ENCODE data around the gene EFNB3.

The EFNB3 gene

DNA sequence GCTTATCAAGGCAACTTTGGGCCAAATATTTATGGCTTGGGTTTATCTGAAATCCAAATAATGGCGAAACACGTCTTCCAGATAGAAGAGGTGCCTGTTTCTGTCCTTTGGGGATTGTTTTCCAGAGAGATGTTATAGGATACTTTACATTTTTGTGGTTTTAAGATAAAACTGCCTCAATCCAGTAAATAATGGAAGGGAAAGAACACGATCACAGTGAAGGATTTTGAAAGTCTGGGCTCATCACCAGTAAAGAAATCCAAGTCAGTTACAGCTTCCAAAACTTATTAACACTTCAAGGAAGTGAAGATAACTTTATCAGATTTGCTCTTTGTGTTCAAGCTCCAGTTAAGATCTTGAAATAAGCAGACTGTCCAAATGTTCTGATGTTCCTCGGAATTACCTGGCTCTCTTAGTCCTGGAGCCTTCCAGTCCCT lies 42.7 kb downstream of the EFNB3 start:
- Histone ChIP-seq H3K4ac (ENCODE audit: low read length) (no peak overlapping the region), H3K27me3 (ENCODE audit: control insufficient read depth in 3 of 3, insufficient read depth in 3 of 3, low read depth in 1 of 3, low read length in 3 of 3) (no peaks in the 10 kb centered on the region), H3K4me2 (ENCODE audit: insufficient read depth, low read length, poor library complexity, severe bottlenecking) (no peak overlapping the region), H3K14ac (ENCODE audit: low read length) (no peak overlapping the region), H3K27ac (replicated peaks; ENCODE audit: low read length) (no peak overlapping the region), H3K4me3 (ENCODE audit: low read length in 2 of 2) (no peak overlapping the region), H3K9me3 (replicated peaks in 1 of 2; ENCODE audit: control insufficient read depth in 2 of 2, insufficient read depth in 1 of 2, low read depth in 1 of 2, low read length in 2 of 2) (no peaks in the 10 kb centered on the region), H2BK15ac (ENCODE audit: low read length) (no peak overlapping the region), H2BK120ac (ENCODE audit: low read depth, low read length) (no peak overlapping the region), H3K79me1 (ENCODE audit: low read depth, low read length) (no peaks in the 10 kb centered on the region), H3K23ac (ENCODE audit: low read depth, low read length, poor library complexity) (no peak overlapping the region), H4K8ac (ENCODE audit: low read depth, low read length) (no peak overlapping the region), H2BK12ac (ENCODE audit: low read length) (no peak overlapping the region), H2BK5ac (ENCODE audit: low read length) (no peak overlapping the region), H3K36me3 (replicated peaks in 1 of 2; ENCODE audit: control insufficient read depth in 2 of 2, insufficient read depth in 2 of 2, low read length in 2 of 2) (no peaks in the 10 kb centered on the region), H3K18ac (ENCODE audit: low read length) (no peak overlapping the region), H3K4me1 (ENCODE audit: control insufficient read depth in 2 of 2, insufficient read depth in 1 of 2, low read depth in 1 of 2, low read length in 2 of 2) (no peaks in the 10 kb centered on the region), H3K9ac (ENCODE audit: low read depth, low read length, poor library complexity) (no peak overlapping the region), H2AFZ (ENCODE audit: low read length) (no peak overlapping the region), H2AK5ac (ENCODE audit: low read depth, low read length) (no peak overlapping the region), H4K91ac (ENCODE audit: low read depth, low read length, poor library complexity) (no peak overlapping the region)
- no peak for DNase-seq (ENCODE audit: low spot score)
- WGBS, 2 donors (ENCODE audit: extremely low coverage in 2 of 2, insufficient read length in 2 of 2, insufficient replicate concordance in 1 of 2) = no CpG with 5 or more reads among the region's 4 CpGs

DNA sequence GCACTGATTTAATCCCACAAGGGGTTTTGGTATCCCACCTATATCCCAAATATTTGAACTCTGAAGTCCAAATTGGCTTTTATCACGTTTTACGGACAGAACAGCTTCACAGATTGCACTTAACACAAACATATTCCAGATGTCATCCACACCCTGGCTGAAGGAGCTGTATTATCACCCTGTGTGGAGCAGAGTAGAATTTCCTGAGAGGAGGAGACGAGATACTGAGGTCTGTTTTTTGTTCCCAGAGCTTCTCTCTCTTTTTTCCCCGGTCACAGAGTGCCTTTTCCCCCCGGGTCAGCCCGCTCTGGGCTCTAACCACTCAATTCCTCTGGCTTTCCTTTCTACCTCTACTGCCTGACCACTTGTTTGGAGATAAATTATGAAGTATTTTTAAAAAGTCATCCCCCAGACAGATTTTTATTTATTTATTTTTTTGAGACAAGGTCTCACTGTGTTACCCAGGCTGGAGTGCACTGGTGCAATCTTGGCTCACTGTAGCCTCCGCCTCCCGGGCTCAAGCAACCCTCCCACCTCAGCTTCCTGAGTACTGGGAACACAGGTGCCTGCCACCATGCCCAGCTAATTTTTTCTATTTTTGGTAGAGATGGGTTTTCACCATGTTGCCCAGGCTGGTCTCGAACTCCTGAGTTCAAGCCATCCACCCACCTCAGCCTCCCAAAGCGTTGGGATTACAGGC lies 43.2 kb downstream of the EFNB3 start:
- Histone ChIP-seq H3K9ac (ENCODE audit: low read depth, low read length, poor library complexity) (no peak overlapping the region), H3K4me3 (ENCODE audit: low read length in 2 of 2) (no peak overlapping the region), H4K8ac (ENCODE audit: low read depth, low read length) (no peak overlapping the region), H3K14ac (ENCODE audit: low read length) (no peak overlapping the region), H4K91ac (ENCODE audit: low read depth, low read length, poor library complexity) (no peak overlapping the region), H3K36me3 (replicated peaks in 1 of 2; ENCODE audit: control insufficient read depth in 2 of 2, insufficient read depth in 2 of 2, low read length in 2 of 2) (no peaks in the 10 kb centered on the region), H2AFZ (ENCODE audit: low read length) (no peak overlapping the region), H3K27ac (replicated peaks; ENCODE audit: low read length) (no peak overlapping the region), H3K18ac (ENCODE audit: low read length) (no peak overlapping the region), H2BK5ac (ENCODE audit: low read length) (no peak overlapping the region), H2BK120ac (ENCODE audit: low read depth, low read length) (no peak overlapping the region), H3K23ac (ENCODE audit: low read depth, low read length, poor library complexity) (no peak overlapping the region), H3K79me1 (ENCODE audit: low read depth, low read length) (no peaks in the 10 kb centered on the region), H3K9me3 (replicated peaks in 1 of 2; ENCODE audit: control insufficient read depth in 2 of 2, insufficient read depth in 1 of 2, low read depth in 1 of 2, low read length in 2 of 2) (no peaks in the 10 kb centered on the region), H2AK5ac (ENCODE audit: low read depth, low read length) (no peak overlapping the region), H3K4me2 (ENCODE audit: insufficient read depth, low read length, poor library complexity, severe bottlenecking) (no peak overlapping the region), H3K27me3 (ENCODE audit: control insufficient read depth in 3 of 3, insufficient read depth in 3 of 3, low read depth in 1 of 3, low read length in 3 of 3) (no peaks in the 10 kb centered on the region), H3K4me1 (ENCODE audit: control insufficient read depth in 2 of 2, insufficient read depth in 1 of 2, low read depth in 1 of 2, low read length in 2 of 2) (no peaks in the 10 kb centered on the region), H2BK12ac (ENCODE audit: low read length) (no peak overlapping the region), H2BK15ac (ENCODE audit: low read length) (no peak overlapping the region), H3K4ac (ENCODE audit: low read length) (no peak overlapping the region)
- no CpG with 5 or more reads among the region's 10 CpGs for WGBS, 2 donors (ENCODE audit: extremely low coverage in 2 of 2, insufficient read length in 2 of 2, insufficient replicate concordance in 1 of 2)
- DNase-seq (ENCODE audit: low spot score) = no peak

DNA sequence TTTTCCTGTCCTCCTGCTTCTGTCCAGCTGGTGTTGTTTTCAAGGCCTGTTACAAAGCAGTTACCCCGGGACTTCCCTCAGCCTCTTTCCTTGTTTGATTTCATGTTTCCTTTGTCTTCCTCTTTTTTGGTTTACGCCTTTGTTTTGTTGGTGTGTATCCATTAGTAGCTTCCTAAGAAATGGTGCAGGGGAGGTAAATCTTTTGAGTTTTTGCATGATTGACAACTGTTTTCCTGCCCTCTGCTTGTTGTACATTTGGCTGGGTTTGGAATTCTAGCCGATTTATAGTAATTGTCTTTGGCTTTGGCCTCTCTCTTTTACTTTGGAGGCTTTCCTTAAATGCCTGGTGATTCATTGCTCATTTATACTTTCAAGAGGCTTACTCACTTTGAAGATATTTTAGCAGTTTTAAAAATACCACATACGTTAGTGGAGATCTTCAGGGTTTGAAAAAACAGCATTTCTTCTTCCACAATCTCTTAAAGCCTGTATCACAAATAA lies 45.4 kb downstream of the EFNB3 start:
- no peak overlapping the region for H2BK5ac ChIP-seq (ENCODE audit: low read length)
- H3K27me3 ChIP-seq (ENCODE audit: control insufficient read depth in 3 of 3, insufficient read depth in 3 of 3, low read depth in 1 of 3, low read length in 3 of 3) = peaks cover 0 to 4% (median 0%) of the 10 kb centered on the region in 3 experiments
- H2BK12ac ChIP-seq (ENCODE audit: low read length) = no peak overlapping the region
- no CpG with 5 or more reads among the region's 4 CpGs for WGBS, 2 donors (ENCODE audit: extremely low coverage in 2 of 2, insufficient read length in 2 of 2, insufficient replicate concordance in 1 of 2)
- H3K9ac ChIP-seq (ENCODE audit: low read depth, low read length, poor library complexity) = no peak overlapping the region
- no peak overlapping the region for H3K4me2 ChIP-seq (ENCODE audit: insufficient read depth, low read length, poor library complexity, severe bottlenecking)
- H3K36me3 ChIP-seq (replicated peaks in 1 of 2; ENCODE audit: control insufficient read depth in 2 of 2, insufficient read depth in 2 of 2, low read length in 2 of 2) = no peaks in the 10 kb centered on the region
- H3K27ac ChIP-seq (replicated peaks; ENCODE audit: low read length) = no peak overlapping the region
- H3K79me1 ChIP-seq (ENCODE audit: low read depth, low read length) = no peaks in the 10 kb centered on the region
- H2BK15ac ChIP-seq (ENCODE audit: low read length) = no peak overlapping the region
- no peak overlapping the region for H3K14ac ChIP-seq (ENCODE audit: low read length)
- H2AFZ ChIP-seq (ENCODE audit: low read length) = no peak overlapping the region
- H3K9me3 ChIP-seq (replicated peaks in 1 of 2; ENCODE audit: control insufficient read depth in 2 of 2, insufficient read depth in 1 of 2, low read depth in 1 of 2, low read length in 2 of 2) = no peaks in the 10 kb centered on the region
- H4K8ac ChIP-seq (ENCODE audit: low read depth, low read length) = no peak overlapping the region
- no peak overlapping the region for H2AK5ac ChIP-seq (ENCODE audit: low read depth, low read length)
- no peak overlapping the region for H3K18ac ChIP-seq (ENCODE audit: low read length)
- H2BK120ac ChIP-seq (ENCODE audit: low read depth, low read length) = no peak overlapping the region
- no peak overlapping the region for H4K91ac ChIP-seq (ENCODE audit: low read depth, low read length, poor library complexity)
- DNase-seq (ENCODE audit: low spot score) = no peak
- no peak overlapping the region for H3K23ac ChIP-seq (ENCODE audit: low read depth, low read length, poor library complexity)
- peaks cover 0 to 1% of the 10 kb centered on the region in 2 donors for H3K4me1 ChIP-seq (ENCODE audit: control insufficient read depth in 2 of 2, insufficient read depth in 1 of 2, low read depth in 1 of 2, low read length in 2 of 2)
- no peak overlapping the region for H3K4ac ChIP-seq (ENCODE audit: low read length)
- H3K4me3 ChIP-seq (ENCODE audit: low read length in 2 of 2) = no peak overlapping the region

DNA sequence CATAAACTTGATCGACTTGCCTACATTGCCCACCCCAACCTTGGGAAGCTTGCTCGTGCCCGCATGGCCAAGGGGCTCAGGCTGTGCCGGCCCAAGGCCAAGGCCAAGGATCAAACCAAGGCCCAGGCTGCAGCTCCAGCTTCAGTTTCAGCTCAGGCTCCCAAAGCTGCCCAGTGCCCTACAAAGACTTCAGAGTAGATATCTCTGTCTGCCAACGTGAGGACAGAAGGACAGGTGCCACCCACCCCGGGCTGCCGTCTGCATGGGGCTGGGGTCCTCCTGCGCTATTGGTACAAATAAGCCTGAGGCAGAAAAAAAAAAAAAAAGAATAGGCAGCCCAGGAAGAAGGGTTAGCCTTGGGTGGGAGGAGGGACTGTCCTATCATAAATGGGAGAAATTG lies 49.7 kb downstream of the EFNB3 start:
- Histone ChIP-seq H3K4me3 (ENCODE audit: low read length in 2 of 2) (no peak overlapping the region), H3K27ac (replicated peaks; ENCODE audit: low read length) (no peak overlapping the region), H2AFZ (ENCODE audit: low read length) (no peak overlapping the region), H3K4ac (ENCODE audit: low read length) (no peak overlapping the region), H3K27me3 (ENCODE audit: control insufficient read depth in 3 of 3, insufficient read depth in 3 of 3, low read depth in 1 of 3, low read length in 3 of 3) (peaks cover 0 to 4% (median 0%) of the 10 kb centered on the region in 3 experiments), H2AK5ac (ENCODE audit: low read depth, low read length) (no peak overlapping the region), H3K4me1 (ENCODE audit: control insufficient read depth in 2 of 2, insufficient read depth in 1 of 2, low read depth in 1 of 2, low read length in 2 of 2) (peaks cover 0 to 3% of the 10 kb centered on the region in 2 donors), H3K23ac (ENCODE audit: low read depth, low read length, poor library complexity) (no peak overlapping the region), H3K9ac (ENCODE audit: low read depth, low read length, poor library complexity) (no peak overlapping the region), H4K8ac (ENCODE audit: low read depth, low read length) (no peak overlapping the region), H3K14ac (ENCODE audit: low read length) (no peak overlapping the region), H3K4me2 (ENCODE audit: insufficient read depth, low read length, poor library complexity, severe bottlenecking) (no peak overlapping the region), H3K36me3 (replicated peaks in 1 of 2; ENCODE audit: control insufficient read depth in 2 of 2, insufficient read depth in 2 of 2, low read length in 2 of 2) (no peaks in the 10 kb centered on the region), H2BK120ac (ENCODE audit: low read depth, low read length) (no peak overlapping the region), H2BK5ac (ENCODE audit: low read length) (no peak overlapping the region), H2BK15ac (ENCODE audit: low read length) (no peak overlapping the region), H3K18ac (ENCODE audit: low read length) (no peak overlapping the region), H3K79me1 (ENCODE audit: low read depth, low read length) (no peaks in the 10 kb centered on the region), H4K91ac (ENCODE audit: low read depth, low read length, poor library complexity) (no peak overlapping the region), H3K9me3 (replicated peaks in 1 of 2; ENCODE audit: control insufficient read depth in 2 of 2, insufficient read depth in 1 of 2, low read depth in 1 of 2, low read length in 2 of 2) (no peaks in the 10 kb centered on the region), H2BK12ac (ENCODE audit: low read length) (no peak overlapping the region)
- DNase-seq (ENCODE audit: low spot score) = no peak
- WGBS, 2 donors (ENCODE audit: extremely low coverage in 2 of 2, insufficient read length in 2 of 2, insufficient replicate concordance in 1 of 2) = no CpG with 5 or more reads among the region's 8 CpGs

Measured in neuronal stem cell (in vitro differentiated cells).